Activated CD4-positive, alpha-beta memory T cell treated with anti-CD3 and anti-CD28 coated beads for 36 hours (primary cell): ENCODE results near the gene KCNN4. TPM values are rescaled to one million over a fixed set of nuclear protein-coding genes. Genes with fewer than 3 reads are reported as not detected.

Experiments
- total RNA-seq, 2 experiments: library from RNA; stranded (reverse); gene quantifications; one replicate each; pipeline ENCODE4 v1.2.3, GENCODE V29; 2021

The KCNN4 gene
- total RNA-seq, 2 experiments from 2014 or later, result 120 to 130 TPM

Other genes starting within 250 kb of the KCNN4 start
- gene ZNF575, start 247.8 kb downstream of the KCNN4 start, total RNA-seq, result 1 to 10 TPM; 3.1 to 3.7 TPM
- 10 to 100 TPM; 42.5 to 43.0 TPM for gene XRCC1, start 205.4 kb downstream of the KCNN4 start, total RNA-seq
- gene PINLYP, start 205.2 kb downstream of the KCNN4 start, total RNA-seq, result 1 to 10 TPM; 2.2 to 3.7 TPM
- 10 to 100 TPM; 18.3 to 19.9 TPM for gene IRGQ, start 184.8 kb downstream of the KCNN4 start, total RNA-seq
- 10 to 100 TPM; 12.6 to 14.1 TPM for gene ZNF576, start 184.4 kb downstream of the KCNN4 start, total RNA-seq
- under 1 TPM; 0.39 to 0.59 TPM for gene SRRM5, start 168.9 kb downstream of the KCNN4 start, total RNA-seq
- gene ZNF428, start 161.3 kb downstream of the KCNN4 start, total RNA-seq, result 10 to 100 TPM; 11.7 to 12.5 TPM
- gene CADM4, start 141.1 kb downstream of the KCNN4 start, total RNA-seq, result under 1 TPM; 0.39 to 0.57 TPM
- gene PLAUR, start 110.8 kb downstream of the KCNN4 start, total RNA-seq, result 10 to 100 TPM; 14.4 to 15.1 TPM
- not detected for gene IRGC, start 64.9 kb downstream of the KCNN4 start, total RNA-seq
- gene SMG9, start 26.0 kb downstream of the KCNN4 start, total RNA-seq, result 10 to 100 TPM; 58.2 to 58.3 TPM
- gene LYPD5, start 21.5 kb upstream of the KCNN4 start, total RNA-seq, result 1 to 10 TPM in 1 of 2 experiments, under 1 TPM in 1; 0.62 to 1.2 TPM
- 1 to 10 TPM; 5.2 to 8.1 TPM for gene ZNF283, start 46.3 kb upstream of the KCNN4 start, total RNA-seq
- 1 to 10 TPM in 1 of 2 experiments, under 1 TPM in 1; 0.61 to 1.4 TPM for gene ZNF404, start 103.0 kb upstream of the KCNN4 start, total RNA-seq
- gene ZNF45, start 154.3 kb upstream of the KCNN4 start, total RNA-seq, result 1 to 10 TPM; 7.7 to 9.6 TPM
- gene ZNF221, start 170.3 kb upstream of the KCNN4 start, total RNA-seq, result 1 to 10 TPM in 1 of 2 experiments, under 1 TPM in 1; 0.73 to 1.0 TPM
- gene ZNF155, start 203.2 kb upstream of the KCNN4 start, total RNA-seq, result 1 to 10 TPM; 2.9 to 4.5 TPM
- 1 to 10 TPM; 3.8 TPM for gene ZNF230, start 222.0 kb upstream of the KCNN4 start, total RNA-seq
- gene ZNF222, start 244.4 kb upstream of the KCNN4 start, total RNA-seq, result under 1 TPM; 0.88 to 0.94 TPM